Neural progenitor cell (in vitro differentiated cells): Measurements from ENCODE around the gene SSBP2. TPM values are rescaled to one million over a fixed set of nuclear protein-coding genes. Genes with fewer than 3 reads are reported as not detected.

Experiments
- DNase-seq: peaks from one replicate; pipeline ENCODE4 v3.0.0-alpha.2; 2016; ENCODE audit warnings: low spot score
- H2AFZ ChIP-seq: fragments of 200-600 bp; sonication (generic); replicated peaks from 2 replicates; pipeline ENCODE4 v1.6.1; 2016; ENCODE audit warnings: antibody characterized with exemption
- H3F3A ChIP-seq: fragments of 200-600 bp; sonication (generic); 2 replicates; pipeline ENCODE4 v1.6.1; 2016; ENCODE audit warnings: antibody characterized with exemption, low read depth
- H3K27ac ChIP-seq: fragments of 200-600 bp; sonication (generic); 2 replicates; pipeline ENCODE4 v1.5.1; 2016; ENCODE audit warnings: mild to moderate bottlenecking
- H3K27me3 ChIP-seq: fragments of 200-600 bp; sonication (generic); 2 replicates; pipeline ENCODE4 v1.6.1; 2016; ENCODE audit warnings: mild to moderate bottlenecking, moderate library complexity
- H3K36me3 ChIP-seq: fragments of 200-600 bp; sonication (generic); 2 replicates; pipeline ENCODE4 v1.5.1; 2016
- H3K4me1 ChIP-seq: fragments of 200-600 bp; sonication (generic); 2 replicates; pipeline ENCODE4 v1.6.1; 2016; ENCODE audit warnings: mixed run types
- H3K4me2 ChIP-seq: fragments of 200-600 bp; sonication (generic); 2 replicates; pipeline ENCODE4 v1.6.1; 2016
- H3K4me3 ChIP-seq: fragments of 200-600 bp; sonication (generic); 2 replicates; pipeline ENCODE4 v1.5.1; 2016
- H3K79me2 ChIP-seq: fragments of 200-600 bp; sonication (generic); 2 replicates; pipeline ENCODE4 v1.6.1; 2016; ENCODE audit warnings: low read depth
- H3K9ac ChIP-seq: fragments of 200-600 bp; sonication (generic); 2 replicates; pipeline ENCODE4 v1.6.1; 2016
- H3K9me3 ChIP-seq: fragments of 200-600 bp; sonication (generic); 2 replicates; pipeline ENCODE4 v1.5.1; 2016; ENCODE audit warnings: low read depth
- H4K20me1 ChIP-seq: fragments of 200-600 bp; sonication (generic); 2 replicates; pipeline ENCODE4 v1.6.1; 2016; ENCODE audit warnings: low read depth
- H3K27ac Mint-ChIP-seq: 3 replicates; pipeline ENCODE4 v1.8.0; 2021; ENCODE audit warnings: mixed read lengths
- H3K27me3 Mint-ChIP-seq: 2 replicates; pipeline ENCODE4 v1.8.0; 2022; ENCODE audit warnings: low read depth, mild to moderate bottlenecking, inconsistent platforms, moderate library complexity, mixed read lengths; ENCODE audit not compliant: insufficient read depth
- H3K36me3 Mint-ChIP-seq: 3 replicates; pipeline ENCODE4 v1.8.0; 2021; ENCODE audit warnings: mixed read lengths
- H3K4me1 Mint-ChIP-seq: 3 replicates; pipeline ENCODE4 v1.8.0; 2021; ENCODE audit warnings: mixed read lengths
- H3K4me3 Mint-ChIP-seq: 3 replicates; pipeline ENCODE4 v1.8.0; 2021; ENCODE audit warnings: mild to moderate bottlenecking, moderate library complexity, mixed read lengths
- H3K9me3 Mint-ChIP-seq: 3 replicates; pipeline ENCODE4 v1.8.0; 2020; ENCODE audit warnings: mixed read lengths
- EZH2 ChIP-seq: fragments of 200-600 bp; sonication (generic); IDR thresholded peaks from 2 replicates; pipeline ENCODE4 v1.6.1; 2017; ENCODE audit warnings: antibody characterized with exemption, mild to moderate bottlenecking, moderate library complexity
- EZH2phosphoT487 ChIP-seq: fragments of 200-600 bp; sonication (generic); IDR thresholded peaks from 2 replicates; pipeline ENCODE4 v1.6.1; 2017; ENCODE audit warnings: antibody characterized with exemption
- total RNA-seq: library from RNA; depleted of rRNA; stranded (reverse); fragments of >200 nt; gene quantifications from 2 replicates; pipeline ENCODE4 v1.2.3, GENCODE V29; 2015; ENCODE audit warnings: low replicate concordance
- TF ChIP-seq, protein P1 (sequence below): fragments of 200-600 bp; sonication (generic); IDR thresholded peaks from 2 replicates; pipeline ENCODE4 v1.5.1; 2017; ENCODE audit warnings: antibody characterized with exemption, mild to moderate bottlenecking

The SSBP2 gene
- total RNA-seq, 1 donor from 2014 or later = 175 TPM

GRCh38 chr5:81790336-81790735 lies 39.4 kb upstream of the SSBP2 start:
- no peak overlapping the region for H3K27ac ChIP-seq
- H3K4me1 ChIP-seq = peaks cover 30% of the 10 kb centered on the region
- no peaks in the 10 kb centered on the region for H3K36me3 ChIP-seq
- H3K79me2 ChIP-seq = no peaks in the 10 kb centered on the region
- Mint-ChIP-seq H3K27me3 (no peaks in the 10 kb centered on the region), H3K36me3 (no peaks in the 10 kb centered on the region), H3K9me3 (peaks cover 2% of the 10 kb centered on the region), H3K4me1 (peaks cover 46% of the 10 kb centered on the region), H3K4me3 (no peak overlapping the region), H3K27ac (peak overlapping the region; percentile 53)
- H3K9ac ChIP-seq = no peak overlapping the region
- peaks cover 22% of the 10 kb centered on the region for H3F3A ChIP-seq
- no peaks in the 10 kb centered on the region for H4K20me1 ChIP-seq
- no peak overlapping the region for H3K4me2 ChIP-seq
- H3K9me3 ChIP-seq = no peaks in the 10 kb centered on the region
- H2AFZ ChIP-seq = no peak overlapping the region
- no peaks in the 10 kb centered on the region for H3K27me3 ChIP-seq
- H3K4me3 ChIP-seq = no peak overlapping the region
- DNase-seq = no peak
- no peak for TF ChIP-seq EZH2
- TF ChIP-seq EZH2phosphoT487 = no peak
- TF ChIP-seq, protein P1, sequence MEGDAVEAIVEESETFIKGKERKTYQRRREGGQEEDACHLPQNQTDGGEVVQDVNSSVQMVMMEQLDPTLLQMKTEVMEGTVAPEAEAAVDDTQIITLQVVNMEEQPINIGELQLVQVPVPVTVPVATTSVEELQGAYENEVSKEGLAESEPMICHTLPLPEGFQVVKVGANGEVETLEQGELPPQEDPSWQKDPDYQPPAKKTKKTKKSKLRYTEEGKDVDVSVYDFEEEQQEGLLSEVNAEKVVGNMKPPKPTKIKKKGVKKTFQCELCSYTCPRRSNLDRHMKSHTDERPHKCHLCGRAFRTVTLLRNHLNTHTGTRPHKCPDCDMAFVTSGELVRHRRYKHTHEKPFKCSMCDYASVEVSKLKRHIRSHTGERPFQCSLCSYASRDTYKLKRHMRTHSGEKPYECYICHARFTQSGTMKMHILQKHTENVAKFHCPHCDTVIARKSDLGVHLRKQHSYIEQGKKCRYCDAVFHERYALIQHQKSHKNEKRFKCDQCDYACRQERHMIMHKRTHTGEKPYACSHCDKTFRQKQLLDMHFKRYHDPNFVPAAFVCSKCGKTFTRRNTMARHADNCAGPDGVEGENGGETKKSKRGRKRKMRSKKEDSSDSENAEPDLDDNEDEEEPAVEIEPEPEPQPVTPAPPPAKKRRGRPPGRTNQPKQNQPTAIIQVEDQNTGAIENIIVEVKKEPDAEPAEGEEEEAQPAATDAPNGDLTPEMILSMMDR = no peak

DNA sequence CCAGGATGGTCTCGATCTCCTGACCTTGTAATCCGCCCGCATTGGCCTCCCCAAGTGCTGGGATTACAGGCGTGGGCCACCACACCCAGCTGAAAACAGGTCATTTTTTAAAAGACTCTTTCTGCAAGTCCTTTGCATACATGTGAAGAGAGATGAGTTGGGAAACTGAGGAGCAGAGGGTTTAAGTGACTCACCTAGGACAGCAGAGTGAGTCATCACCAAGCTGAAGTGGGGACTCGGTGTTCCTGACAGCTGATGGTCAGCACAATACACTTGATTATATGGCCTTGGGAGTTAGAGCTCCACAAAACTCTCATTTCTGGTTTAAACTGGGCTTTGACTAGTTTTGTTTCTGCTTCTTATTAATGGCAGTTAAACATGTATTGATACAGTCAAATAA lies 38.1 kb upstream of the SSBP2 start:
- H3K27ac ChIP-seq = peak overlapping the region; percentile 76
- DNase-seq = no peak
- H3K9me3 Mint-ChIP-seq = peaks cover 2% of the 10 kb centered on the region
- H3K27ac Mint-ChIP-seq = peak overlapping the region; percentile 98
- TF ChIP-seq, protein P1 = no peak
- TF ChIP-seq EZH2 (no peak), EZH2phosphoT487 (no peak)
- no peak overlapping the region for H3K9ac ChIP-seq
- peaks cover 22% of the 10 kb centered on the region for H3F3A ChIP-seq
- no peaks in the 10 kb centered on the region for H3K36me3 ChIP-seq
- H3K4me3 Mint-ChIP-seq = no peak overlapping the region
- H3K9me3 ChIP-seq = no peaks in the 10 kb centered on the region
- no peak overlapping the region for H3K4me3 ChIP-seq
- H3K27me3 ChIP-seq = no peaks in the 10 kb centered on the region
- peaks cover 30% of the 10 kb centered on the region for H3K4me1 ChIP-seq
- no peaks in the 10 kb centered on the region for H3K27me3 Mint-ChIP-seq
- H4K20me1 ChIP-seq = no peaks in the 10 kb centered on the region
- peak overlapping the region; percentile 95 for H2AFZ ChIP-seq
- H3K4me2 ChIP-seq = no peak overlapping the region
- peaks cover 37% of the 10 kb centered on the region for H3K4me1 Mint-ChIP-seq
- H3K79me2 ChIP-seq = no peaks in the 10 kb centered on the region
- H3K36me3 Mint-ChIP-seq = no peaks in the 10 kb centered on the region

- no peak overlapping the region for H3K4me3 ChIP-seq
- H3K9me3 Mint-ChIP-seq = peaks cover 2% of the 10 kb centered on the region
- peak overlapping the region; percentile 67 for H3K4me2 ChIP-seq
These were observed 37.4 kb upstream of the SSBP2 start for GRCh38 chr5:81788329-81788728.

More at GRCh38 chr5:81788329-81788728, 37.4 kb upstream of the SSBP2 start:
- peaks cover 22% of the 10 kb centered on the region for H3F3A ChIP-seq
- H3K9me3 ChIP-seq = no peaks in the 10 kb centered on the region
- H3K9ac ChIP-seq = no peak overlapping the region
- DNase-seq = no peak
- no peaks in the 10 kb centered on the region for H3K79me2 ChIP-seq
- peak overlapping the region; percentile 76 for H3K27ac ChIP-seq
- no peaks in the 10 kb centered on the region for H4K20me1 ChIP-seq
- H3K4me1 ChIP-seq = peaks cover 34% of the 10 kb centered on the region
- Mint-ChIP-seq H3K36me3 (no peaks in the 10 kb centered on the region), H3K27me3 (no peaks in the 10 kb centered on the region), H3K4me3 (peak overlapping the region; percentile 24), H3K4me1 (peaks cover 36% of the 10 kb centered on the region), H3K27ac (peak overlapping the region; percentile 98)
- peak overlapping the region; percentile 95 for H2AFZ ChIP-seq
- TF ChIP-seq EZH2 (no peak), EZH2phosphoT487 (no peak)
- TF ChIP-seq, protein P1 = no peak
- H3K27me3 ChIP-seq = no peaks in the 10 kb centered on the region
- no peaks in the 10 kb centered on the region for H3K36me3 ChIP-seq
